GM12873 (cell line): ENCODE data around the gene TRIM21.

Experiments used
- CTCF ChIP-seq: IDR thresholded peaks from 2 replicates; pipeline ENCODE4 v1.5.1; 2012; ENCODE audit warnings: low read depth, mild to moderate bottlenecking, moderate library complexity, low read length, control low read depth; ENCODE audit not compliant: insufficient read depth; ENCODE audit errors: missing control alignments

The TRIM21 gene

DNA sequence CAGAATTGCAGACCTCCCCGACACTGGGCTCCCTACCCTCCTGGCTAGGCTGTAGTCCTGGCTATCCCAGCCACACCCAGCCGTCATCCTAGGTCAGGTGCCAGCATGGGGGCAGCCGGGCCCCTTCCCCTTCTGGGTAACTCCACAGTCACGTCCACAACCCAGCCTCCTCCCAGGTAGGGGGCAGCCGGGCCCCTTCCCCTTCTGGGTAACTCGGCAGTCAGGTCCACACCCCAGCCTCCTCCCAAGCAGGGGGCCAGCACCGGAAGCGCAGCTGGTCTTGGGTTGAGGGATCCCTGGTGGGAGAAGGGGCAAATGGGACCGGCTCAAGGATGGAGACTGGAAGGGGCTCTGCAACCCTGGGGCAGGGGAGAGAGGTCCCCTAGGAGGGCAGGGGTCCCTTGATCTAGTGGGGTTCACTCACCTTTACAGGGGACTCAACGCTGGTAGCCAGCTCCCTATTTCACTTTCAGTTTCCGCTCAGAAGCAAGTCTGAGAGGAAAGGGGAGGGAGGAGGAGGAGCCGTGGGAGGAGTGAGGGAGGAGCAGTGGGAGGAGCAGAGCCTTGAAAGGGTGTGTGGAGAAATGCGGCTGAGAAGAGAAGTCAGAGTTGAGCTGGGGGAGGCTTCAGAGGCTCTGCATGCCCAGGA, at the start of gene TRIM21:
Gene TRIM21 (minus strand): TSS at position 494 of the 649 bp plus-strand sequence. CDS start 3,293 bp downstream, outside the sequence.
- TF ChIP-seq CTCF, result no peak

- no peak for TF ChIP-seq CTCF
These were observed 48.0 kb upstream of the TRIM21 start for GRCh38 chr11:4441515-4441914.

DNA sequence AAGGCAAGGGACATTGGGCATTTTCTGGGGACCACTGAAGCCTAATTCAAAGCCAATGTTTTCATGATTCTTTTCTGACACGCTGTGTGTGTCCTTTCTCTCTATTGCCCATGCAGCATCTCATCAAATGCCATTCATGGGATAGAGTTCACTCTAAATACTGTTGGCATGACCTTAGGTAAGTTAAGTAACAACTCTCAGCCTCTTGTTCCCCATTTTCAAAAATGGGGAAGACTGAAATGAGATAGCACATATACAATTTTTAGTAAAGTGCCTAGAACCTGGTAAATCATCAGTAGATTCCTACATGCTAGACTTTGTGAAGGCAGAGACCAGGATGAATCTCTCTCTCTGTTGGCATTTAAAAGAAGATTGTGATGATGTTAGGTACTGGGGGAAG, 42.9 kb upstream of the TRIM21 start:
- TF ChIP-seq CTCF, result no peak

DNA sequence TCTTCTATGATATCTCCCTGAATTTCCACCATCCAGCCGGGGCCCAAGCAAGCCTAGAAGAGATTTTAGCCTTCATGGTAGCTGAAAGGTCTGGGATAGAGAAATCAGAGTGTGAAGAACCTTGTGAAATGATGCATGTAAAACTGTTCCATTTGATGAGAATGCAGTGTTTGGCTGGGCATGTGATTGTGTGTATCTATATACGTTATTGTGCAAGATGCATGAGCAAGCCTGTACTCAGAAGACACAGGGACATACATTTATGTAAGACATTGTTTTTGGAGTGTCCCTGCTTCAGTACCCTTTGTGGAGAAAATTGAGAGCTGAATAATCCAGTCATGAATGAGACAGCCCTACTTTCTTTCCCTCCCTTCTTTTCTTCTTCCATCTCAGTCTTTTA, 40.4 kb upstream of the TRIM21 start:
- TF ChIP-seq CTCF, result no peak

GRCh38 chr11:4430051-4430450, 36.5 kb upstream of the TRIM21 start:
- no peak for TF ChIP-seq CTCF

DNA sequence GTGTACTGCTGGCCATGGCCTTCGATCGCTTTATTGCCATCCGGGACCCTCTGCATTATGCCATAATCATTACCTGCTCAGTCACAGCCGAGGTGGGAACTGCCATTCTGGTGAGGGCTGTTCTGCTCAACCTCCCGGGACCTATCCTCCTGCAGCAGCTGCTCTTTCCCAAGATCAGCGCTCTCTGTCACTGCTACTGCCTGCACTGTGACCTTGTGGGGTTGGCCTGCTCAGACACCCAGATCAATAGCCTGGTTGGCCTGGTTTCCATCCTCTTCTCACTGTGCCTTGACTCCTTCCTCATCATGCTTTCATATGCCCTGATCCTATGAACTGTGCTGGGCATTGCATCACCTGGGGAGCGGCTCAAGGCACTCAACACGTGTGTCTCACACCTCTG, 24.9 kb upstream of the TRIM21 start:
- TF ChIP-seq CTCF, result no peak

GRCh38 chr11:4416816-4417215, 23.3 kb upstream of the TRIM21 start:
- TF ChIP-seq CTCF, result no peak
